HG02759 (cell line): ENCODE data around the gene ALDH9A1.
"Not testable (repeated sequence)": the region's sequence is repeated elsewhere in the genome, so short reads cannot be mapped to it uniquely, and the experiment has no call there.

ENCODE experiments used
- ATAC-seq: cut with Tn5 transposase; IDR thresholded peaks from one replicate; pipeline ENCODE4 v1.9.1; 2021; ENCODE audit warnings: mild to moderate bottlenecking, moderate library complexity; ENCODE audit not compliant: unreplicated experiment

Gene ALDH9A1

DNA sequence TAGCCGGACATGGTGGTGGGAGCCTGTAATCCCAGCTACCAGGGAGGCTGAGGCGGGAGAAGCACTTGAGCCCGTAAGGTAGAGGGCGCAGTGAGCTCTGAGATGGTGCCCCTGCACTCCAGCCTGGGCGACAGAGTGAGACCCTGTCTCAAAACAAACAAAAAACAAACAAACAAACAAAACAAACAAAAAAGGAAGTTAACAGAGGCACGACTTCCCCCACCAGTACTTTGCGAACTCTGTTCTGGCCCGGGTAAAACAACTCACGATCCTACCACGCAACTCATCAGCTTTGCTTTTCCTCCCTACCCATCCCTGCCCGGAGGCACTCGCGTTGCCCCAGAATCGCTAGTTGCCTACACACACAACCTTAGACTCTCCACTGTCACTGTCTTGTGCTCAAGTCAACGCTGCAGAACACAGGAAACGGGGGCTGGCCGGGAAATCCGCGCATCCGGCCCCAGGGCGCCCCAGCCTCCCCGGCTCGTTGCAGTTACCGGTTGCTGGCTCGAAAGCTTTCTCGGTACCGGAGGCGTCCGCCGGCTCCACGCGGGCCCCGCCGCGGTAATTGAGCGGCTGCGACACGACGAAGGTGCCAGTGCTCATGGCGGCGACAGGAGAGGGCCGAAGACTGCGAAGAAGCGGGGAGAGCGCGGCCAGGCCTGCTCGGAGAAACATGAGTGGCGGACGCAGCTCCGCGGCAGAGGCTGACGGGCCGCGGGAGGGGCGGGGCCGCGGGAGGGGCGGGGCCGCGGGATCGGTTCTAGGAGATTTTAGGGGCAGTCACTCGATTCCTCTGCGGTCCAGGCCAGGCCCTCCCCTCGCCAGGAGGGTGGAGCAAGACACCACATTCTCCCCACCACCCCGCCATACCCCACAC, at the start of gene ALDH9A1:
ALDH9A1 (minus strand) TSS at position 682 of the 880 bp plus-strand sequence; CDS start at position 678, 4 bp downstream.
- ATAC-seq, result peak; percentile 95

DNA sequence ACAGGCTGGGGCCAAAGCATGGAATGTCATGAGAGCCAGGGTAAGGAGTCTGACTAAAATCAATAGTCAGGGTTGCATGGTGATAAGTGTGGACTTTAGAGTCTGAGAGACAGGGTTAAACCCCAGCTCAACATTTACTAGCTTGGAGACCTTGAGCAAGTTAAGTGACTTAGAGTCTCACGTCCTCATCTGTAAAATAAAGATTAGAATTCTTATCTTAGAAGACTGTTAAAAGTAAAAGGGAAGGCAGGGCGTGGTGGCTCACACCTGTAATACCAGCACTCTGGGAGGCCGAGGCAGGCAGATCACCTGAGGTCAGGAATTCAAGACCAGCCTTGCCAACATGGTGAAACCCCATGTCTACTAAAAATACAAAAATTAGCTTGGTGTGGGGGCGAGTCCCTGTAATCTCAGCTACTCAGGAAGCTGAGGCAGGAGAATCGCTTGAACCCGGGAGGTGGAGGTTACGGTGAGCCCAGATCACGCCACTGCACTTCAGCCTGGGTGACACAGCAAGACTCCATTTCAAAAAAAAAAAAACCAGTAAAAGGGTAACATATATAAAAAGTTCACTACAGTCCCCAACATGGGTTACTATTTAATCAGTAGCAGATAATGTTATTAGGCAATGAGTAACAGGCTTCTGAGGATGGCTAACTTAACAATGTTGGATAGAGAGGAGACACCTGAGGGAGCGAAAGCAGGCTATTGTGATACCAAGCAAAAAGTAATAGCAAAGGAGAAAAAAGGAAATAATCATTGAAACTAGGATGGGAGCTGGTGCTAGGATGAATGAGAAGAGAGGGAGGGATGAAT, 49.5 kb upstream of the ALDH9A1 start:
- no peak for ATAC-seq

DNA sequence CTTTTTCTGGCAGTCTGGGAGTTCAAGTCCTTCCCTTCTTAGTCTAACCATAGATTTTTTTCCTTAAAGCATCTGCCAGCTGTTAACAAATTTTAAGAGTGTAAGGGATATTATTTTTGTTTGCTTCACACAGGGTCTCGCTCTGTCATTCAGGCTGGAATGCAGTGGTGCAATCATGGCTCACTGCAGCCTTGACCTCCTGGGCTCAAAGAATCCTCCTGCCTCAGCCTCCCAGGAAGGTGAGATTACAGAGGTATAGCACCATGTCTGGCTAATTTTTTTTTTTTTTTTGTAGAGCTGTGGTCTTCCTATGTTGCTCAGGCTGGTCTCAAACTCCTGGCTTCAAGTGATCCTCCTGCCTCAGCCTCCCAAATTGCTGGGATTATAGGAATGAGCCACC, 46.6 kb upstream of the ALDH9A1 start:
- ATAC-seq, result not testable (repeated sequence)

DNA sequence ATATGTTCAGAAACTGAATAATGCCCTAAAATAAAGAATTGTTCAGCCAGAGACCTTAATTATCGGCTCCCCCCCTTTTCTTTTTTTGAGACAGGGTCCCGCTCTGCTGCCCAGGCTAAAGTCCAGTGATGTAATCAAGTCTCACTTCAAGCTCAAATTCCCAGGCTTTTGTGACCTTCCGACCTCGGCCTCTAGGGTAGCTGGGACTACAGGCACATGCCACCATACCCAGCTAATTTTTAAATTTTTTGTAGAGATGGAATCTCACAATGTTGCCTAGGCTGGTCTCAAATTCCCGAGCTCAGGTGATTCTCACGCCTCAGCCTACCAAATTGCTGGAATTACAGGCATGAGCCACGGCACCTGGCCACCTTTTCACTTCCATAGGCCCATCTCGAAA, 43.8 kb upstream of the ALDH9A1 start:
- no peak for ATAC-seq

DNA sequence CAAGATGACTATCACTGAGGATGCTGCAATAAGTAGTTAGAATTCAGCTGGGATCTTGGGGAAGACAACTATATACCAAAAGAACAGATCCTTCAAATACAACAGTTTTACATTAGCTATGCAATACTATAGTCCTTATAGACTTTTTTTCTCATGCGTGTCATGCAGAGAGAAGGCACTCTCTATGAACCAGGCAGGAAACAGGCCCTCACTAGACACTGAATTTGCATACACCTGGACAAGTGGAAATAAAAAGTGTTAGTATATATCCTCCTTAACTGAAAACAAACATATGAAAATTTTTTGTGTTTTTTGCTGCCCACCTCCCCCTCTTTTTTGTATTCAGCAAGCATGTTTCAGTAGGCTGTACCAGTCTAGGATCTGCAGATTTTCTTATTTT, 40.4 kb upstream of the ALDH9A1 start:
- peak; percentile 94 for ATAC-seq

DNA sequence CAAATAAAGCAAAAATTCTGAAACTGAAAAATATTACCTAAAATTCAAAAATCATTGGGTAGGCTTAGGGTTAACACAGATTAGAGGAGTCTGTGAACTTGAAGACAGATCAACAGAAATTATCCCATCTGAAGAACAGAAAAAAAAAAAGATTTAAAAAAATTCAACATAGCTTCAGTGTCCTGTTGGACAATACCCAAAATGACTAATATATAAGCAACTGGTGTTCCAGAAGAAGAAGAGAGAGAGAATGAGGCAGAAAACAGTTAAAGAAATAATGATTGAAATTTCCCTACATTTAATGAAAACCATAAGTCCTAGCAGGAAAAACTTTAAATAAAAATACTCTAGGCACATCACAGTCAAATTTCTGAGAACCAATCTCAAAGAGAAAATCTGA, 38.8 kb upstream of the ALDH9A1 start:
- no peak for ATAC-seq

DNA sequence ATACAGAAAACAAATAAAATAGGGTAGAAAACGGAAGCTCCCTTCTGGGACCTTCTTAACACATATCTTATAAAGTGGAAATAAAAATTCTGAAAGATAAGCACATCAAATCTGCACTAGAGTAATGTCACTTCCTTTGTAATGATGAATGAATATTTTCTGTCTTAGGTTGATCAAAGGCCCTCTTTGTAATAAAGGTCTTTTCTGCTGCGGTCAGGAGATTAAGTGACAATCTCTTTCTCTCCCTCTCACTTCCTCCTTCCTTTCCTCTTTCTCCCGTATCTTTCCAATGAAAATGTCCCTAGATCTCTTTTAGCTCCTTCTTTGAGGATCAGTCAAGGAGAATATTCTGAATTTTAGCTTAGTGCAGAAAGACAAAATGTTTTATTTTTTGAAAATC, 36.5 kb upstream of the ALDH9A1 start:
- ATAC-seq, result no peak

DNA sequence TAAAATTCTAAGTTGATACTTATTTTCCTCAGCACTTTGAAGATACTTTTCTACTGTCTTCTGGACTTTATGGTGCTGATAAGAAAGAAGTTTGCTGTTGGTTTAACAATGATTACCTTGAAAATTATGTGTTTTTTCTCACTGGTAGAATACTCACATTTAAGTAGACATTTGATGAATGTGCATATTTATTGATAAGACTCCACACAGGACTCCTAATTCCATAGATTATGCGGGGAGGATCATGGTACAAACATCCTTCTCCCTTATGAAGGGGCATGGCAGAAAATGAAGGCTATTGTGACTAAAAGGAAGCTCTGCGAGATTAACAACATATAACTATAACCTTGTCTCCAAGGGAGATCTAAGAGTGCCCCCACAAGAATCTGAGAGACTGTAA, 28.5 kb upstream of the ALDH9A1 start:
- ATAC-seq, result no peak

DNA sequence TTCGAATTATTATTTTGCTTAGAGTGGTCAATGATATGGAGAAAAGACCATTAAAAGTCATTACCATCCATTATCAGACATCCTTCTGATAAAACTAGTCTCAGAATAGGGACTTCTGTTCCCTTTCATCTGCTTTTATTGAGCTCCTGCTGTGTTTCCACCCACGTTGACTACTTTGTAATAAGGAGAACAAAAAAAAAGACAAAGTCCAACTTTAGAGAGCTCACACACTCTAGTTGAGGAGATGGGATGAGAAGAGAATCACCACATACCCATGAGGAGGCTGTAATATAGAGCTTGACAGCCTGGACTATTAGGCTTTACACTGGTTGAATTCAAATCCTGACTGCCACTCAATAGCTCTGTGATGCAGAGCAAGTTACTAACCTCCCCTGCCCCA, 27.8 kb upstream of the ALDH9A1 start:
- no peak for ATAC-seq

DNA sequence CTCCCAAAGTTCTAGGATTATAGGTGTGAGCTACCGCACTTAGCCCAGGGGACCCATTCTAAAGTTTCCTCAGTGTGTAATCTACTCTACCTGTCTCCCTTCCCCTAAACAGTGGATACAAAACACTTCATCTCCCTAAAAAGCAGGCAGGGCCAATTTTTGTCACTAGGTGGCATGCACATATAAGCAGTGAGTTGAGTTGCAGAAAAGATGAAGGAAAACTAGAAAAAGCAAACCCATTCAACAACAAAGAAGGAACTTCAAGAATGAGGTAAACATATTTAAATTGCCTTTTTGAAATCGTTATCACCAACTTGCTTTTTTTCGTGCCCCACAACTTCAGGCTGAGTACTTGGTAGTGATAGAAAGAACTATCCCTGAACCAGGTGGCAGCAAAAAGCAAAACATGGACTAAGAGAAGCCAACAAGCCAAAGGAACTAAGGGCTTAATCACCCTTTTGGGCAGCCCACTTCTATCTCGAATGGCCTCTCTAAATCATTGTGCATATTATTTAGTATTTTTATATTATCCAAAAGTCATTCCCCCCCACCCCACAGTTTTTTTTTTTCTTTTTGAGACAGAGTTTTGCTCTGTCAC, 19.7 kb upstream of the ALDH9A1 start:
- peak; percentile 66 for ATAC-seq

DNA sequence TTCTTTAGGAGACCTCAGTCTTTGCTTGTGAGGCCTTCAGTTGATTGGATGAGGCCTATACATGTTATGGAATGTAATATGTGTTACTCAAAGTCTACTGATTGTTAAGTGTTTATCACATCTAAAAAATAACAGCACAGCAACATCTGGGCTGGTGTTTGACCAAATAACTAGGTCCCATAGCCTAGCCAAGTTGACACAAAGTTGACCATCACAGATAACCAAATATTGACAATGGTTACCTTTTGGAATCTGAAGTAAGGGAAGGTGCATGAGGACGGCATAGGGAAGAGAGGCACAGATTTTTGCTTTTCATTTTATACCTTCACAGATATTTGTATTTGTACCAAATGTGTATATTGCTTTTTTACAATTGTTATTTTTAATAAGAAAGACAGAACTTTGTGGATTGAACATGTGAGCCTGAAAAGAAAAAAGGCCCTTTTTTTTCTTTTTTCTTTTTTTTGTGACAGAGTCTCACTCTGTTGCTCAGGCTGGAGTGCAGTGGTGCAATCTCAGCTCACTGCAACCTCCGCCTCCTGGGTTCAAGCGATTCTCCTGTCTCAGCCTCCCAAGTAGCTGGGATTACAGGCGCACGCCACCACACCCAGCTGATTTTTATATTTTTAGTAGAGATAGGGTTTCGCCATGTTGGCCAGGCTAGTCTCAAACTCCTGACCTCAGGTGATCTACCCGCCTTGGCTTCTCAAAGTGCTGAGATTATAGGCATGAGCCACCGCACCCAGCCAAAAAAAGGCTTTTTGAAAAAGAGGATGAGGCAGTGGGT, 18.1 kb upstream of the ALDH9A1 start:
- not testable (repeated sequence) for ATAC-seq

DNA sequence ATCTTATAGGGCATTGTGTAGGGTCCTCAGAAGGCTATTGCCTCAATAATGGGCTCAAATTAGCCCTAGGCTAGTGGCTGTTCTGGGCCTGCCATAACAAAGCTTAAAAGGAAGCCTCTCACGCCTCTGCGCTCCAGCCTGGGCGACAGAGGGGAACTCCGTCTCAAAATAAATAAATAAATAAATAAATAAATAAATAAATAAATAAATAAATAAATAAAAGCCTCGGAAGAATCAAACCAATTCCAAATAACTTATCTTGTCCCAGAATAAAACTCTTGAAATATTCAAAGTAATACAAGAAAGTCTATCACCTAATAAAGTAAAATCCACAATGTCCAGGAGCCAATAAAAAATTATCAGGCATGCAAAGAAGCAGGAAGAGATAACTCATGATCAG, 14.4 kb upstream of the ALDH9A1 start:
- ATAC-seq, result no peak

DNA sequence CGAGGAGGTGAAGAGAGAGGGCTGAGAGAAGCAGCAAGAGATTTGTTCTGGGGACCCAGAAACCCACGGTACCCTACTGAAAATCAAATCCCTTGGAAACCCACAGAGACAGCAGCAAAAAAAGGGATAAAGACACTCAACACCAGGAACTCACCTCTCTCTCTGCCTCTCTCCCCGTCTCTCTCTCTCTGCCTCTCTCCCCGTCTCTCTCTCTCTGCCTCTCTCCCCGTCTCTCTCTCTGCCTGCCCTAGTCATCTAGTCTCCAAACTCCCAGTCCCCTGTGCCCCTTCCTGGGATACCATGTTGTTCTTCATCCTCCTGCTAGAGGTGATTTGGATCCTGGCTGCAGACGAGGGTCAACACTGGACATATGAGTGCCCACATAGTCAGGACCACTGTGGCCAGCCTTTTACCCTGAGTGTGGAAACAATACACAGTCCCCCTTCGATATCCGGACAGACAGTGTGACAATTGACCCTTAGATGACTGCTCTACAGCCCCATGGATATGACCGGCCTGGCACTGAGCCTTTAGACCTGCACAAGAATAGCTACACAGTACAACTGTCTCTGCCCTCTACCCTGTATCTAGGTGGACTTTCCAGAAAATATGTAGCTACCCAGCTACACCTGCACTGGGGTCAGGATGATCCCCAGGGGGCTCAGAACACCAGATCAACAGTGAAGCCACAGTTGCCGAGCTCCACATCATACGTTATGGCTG, 9.8 kb upstream of the ALDH9A1 start:
- no peak for ATAC-seq

DNA sequence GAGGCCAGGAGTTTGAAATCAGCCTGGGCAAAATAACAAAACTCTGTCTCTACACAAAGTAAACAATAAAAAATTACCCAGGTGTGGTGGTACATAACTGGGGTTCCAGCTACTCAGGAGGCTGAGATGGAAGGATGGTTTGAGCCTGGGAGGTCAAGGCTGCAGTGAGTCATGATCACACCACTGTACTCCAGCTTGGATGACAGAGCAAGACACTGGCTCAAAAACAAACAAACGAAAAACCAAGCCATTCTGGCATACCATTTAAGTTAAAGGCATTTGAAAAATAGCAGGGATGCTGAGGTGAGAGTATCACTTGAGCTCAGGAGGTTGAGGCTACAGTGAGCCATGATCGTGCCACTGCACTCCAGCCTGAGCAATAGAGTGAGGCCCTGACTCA, 5.3 kb upstream of the ALDH9A1 start:
- ATAC-seq, result no peak

DNA sequence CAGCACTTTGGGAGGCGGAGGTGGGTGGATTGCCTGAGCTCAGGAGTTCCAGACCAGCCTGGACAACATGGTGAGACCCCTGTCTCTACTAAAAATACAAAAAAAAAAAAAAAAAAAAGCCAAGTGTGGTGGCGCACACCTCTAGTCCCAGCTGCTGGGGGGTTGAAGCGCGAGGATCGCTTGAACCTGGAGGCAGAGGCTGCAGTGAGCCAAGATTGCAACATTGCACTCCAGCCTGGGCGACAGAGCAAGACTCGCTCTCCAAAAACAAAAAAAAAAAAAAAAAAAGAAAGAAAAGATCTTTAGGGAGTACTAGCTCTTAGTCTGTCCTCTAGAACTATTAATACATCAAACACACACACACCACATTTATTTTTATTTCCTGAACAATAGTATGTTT, 3.6 kb upstream of the ALDH9A1 start:
- ATAC-seq, result not testable (repeated sequence)

DNA sequence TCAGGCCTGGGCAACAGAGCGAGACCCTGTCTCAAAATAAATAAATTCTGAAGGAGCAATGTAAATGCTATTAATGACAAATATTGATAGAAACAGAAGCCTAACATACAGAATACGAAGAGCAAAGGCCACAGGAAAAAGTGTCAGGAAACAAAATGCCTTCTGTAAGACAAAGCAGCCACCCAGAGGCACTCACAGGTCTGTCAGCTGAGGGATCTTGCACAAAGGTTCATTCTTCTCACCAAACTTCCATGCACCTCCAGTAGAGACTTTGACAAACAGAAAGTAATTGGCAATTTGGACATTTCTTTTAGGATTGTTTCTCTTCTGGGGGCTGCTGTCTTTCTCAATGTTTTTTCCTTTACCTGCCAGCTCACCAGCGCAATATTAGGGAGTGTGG, 1.2 kb upstream of the ALDH9A1 start:
- ATAC-seq, result no peak

DNA sequence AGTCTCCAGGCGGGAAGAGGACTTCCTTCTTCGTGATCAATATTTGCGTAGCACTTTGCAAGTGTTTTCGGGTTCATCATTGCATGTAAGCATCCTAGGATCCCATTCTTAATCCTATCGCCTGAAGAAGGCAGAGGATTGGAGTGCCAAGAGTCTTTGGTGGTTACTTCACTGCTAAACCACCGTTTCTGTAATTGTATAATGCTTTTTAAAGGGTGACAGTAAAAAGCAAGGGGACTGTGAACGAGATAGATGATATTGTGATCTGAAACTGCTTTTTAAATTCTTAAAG, 345 bp upstream of the ALDH9A1 start:
- no peak for ATAC-seq

DNA sequence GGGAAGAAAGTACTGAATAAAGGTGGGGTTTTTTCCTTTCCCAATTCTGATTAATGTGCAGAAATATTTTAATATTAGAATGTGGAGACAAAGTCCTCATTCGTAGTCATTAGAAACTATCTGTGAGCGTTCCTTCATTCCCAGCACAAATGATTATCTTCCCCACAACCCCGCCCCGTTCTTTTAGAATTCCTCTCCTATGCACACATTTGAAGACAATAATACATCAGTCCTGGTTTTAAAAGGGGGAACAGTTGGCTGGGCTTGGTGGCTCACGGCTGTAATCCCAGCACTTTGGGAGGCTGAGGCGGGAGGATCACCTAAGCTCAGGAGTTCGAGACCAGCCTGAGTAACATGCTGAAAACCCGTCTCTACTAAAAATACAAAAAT, 876 bp downstream of the ALDH9A1 start:
- ATAC-seq, result no peak

DNA sequence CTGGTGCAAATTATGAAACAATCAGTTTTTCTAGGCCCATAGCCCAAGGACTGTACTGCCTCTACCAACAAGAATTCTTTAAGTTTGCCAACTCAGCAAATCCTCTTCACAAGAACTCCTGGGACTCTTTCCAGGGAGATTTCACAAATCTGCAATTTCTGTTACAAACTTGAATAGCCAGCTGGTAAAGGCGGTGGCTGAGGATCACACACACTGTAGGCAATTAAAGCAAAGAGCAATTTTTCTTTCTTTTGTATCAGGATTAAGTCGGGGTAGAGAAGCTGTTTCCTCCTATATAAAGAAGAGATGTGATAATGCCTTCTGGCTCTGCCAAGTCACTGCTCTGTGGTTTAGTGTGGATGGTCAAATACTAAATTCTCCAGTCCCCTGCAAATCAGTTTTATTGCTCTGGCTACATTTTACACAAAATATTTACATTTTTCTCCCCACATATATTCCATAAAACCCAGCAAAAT, 1.7 kb downstream of the ALDH9A1 start:
- no peak for ATAC-seq

DNA sequence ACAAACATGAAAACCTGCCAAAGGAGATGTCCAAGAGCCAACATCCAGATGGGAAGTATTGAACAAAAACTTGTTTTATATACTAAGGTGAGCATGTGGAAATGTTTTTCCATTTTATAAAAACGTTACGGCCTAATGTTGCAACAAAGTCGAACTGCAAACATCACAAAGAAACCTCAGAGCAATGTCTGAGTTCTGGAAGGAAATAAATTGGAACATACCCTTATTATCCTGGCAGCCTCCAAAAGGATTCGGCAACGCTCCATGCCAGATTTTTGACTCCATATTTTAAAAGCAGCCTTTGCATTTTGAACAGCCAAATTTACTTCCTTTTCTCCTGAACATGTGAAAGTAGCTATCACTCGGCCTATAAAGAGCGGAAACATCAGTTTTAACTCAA, 3.3 kb downstream of the ALDH9A1 start:
- ATAC-seq, result no peak
